H1 (cell line): ENCODE results near the gene TBX4. TPM values are rescaled to one million over a fixed set of nuclear protein-coding genes. Genes with fewer than 3 reads are reported as not detected.

Experiments used
- CTCF ChIA-PET: fragments of 300-600 bp; sonication (Branson Sonifier 250); formaldehyde crosslinking; loops from one replicate; lab custom pipeline; 2021; ENCODE audit not compliant: partially characterized antibody; lab: Charles Lee
- POLR2A ChIA-PET: fragments of 300-600 bp; sonication (Branson Sonifier 250); formaldehyde crosslinking; loops from one replicate; lab custom pipeline; 2021; ENCODE audit warnings: inconsistent platforms; ENCODE audit not compliant: partially characterized antibody; lab: Charles Lee
- DNase-seq, 2 experiments: peaks; one replicate each; pipeline versions ENCODE4 v3.0.0 to v3.0.0-alpha.2; 2010 to 2022; ENCODE audit warnings: low spot score in 2 of 2, low read depth in 1 of 2, mixed read lengths in 1 of 2
- FAIRE-seq: peaks from 2 replicates; lab custom pipeline; 2011; peaks lifted over from hg19 to GRCh38; lab: Jason Lieb, UNC
- H2AFZ ChIP-seq: 2 replicates; pipeline ENCODE4 v1.8.1; 2012; ENCODE audit warnings: low read length, inconsistent platforms
- H2AK5ac ChIP-seq: 2 replicates; pipeline ENCODE4 v1.6.1; 2013; ENCODE audit warnings: low read depth, low read length
- H2BK120ac ChIP-seq: replicated peaks from 2 replicates; pipeline ENCODE3; 2013; ENCODE audit warnings: low read depth, low read length, inconsistent platforms
- H2BK12ac ChIP-seq: 2 replicates; pipeline ENCODE4 v1.6.1; 2013; ENCODE audit warnings: low read depth, low read length
- H2BK15ac ChIP-seq: 2 replicates; pipeline ENCODE4 v1.6.1; 2013; ENCODE audit warnings: low read length
- H2BK20ac ChIP-seq: 2 replicates; pipeline ENCODE4 v1.6.1; 2013; ENCODE audit warnings: low read length
- H2BK5ac ChIP-seq: 2 replicates; pipeline ENCODE4 v1.6.1; 2013; ENCODE audit warnings: low read depth, low read length
- H3K14ac ChIP-seq: 2 replicates; pipeline ENCODE4 v1.6.1; 2013; ENCODE audit warnings: inconsistent platforms; ENCODE audit not compliant: insufficient read length
- H3K18ac ChIP-seq: 2 replicates; pipeline ENCODE4 v1.6.1; 2013; ENCODE audit warnings: low read length; ENCODE audit errors: extremely low read depth
- H3K23ac ChIP-seq: 2 replicates; pipeline ENCODE4 v1.6.1; 2013; ENCODE audit warnings: inconsistent platforms; ENCODE audit not compliant: insufficient read length
- H3K23me2 ChIP-seq: 2 replicates; pipeline ENCODE4 v1.6.1; 2013; ENCODE audit warnings: low read depth, low read length
- H3K27ac ChIP-seq: 2 replicates; pipeline ENCODE4 v1.6.1; 2011; ENCODE audit warnings: low read depth, low read length, inconsistent platforms
- H3K27me3 ChIP-seq, 4 experiments: replicated peaks in 1 of 4; 1 replicate in 1 of 4; 2 replicates in 3 of 4; pipeline versions ENCODE4 v1.6.1 to v1.8.1; 2011 to 2013; ENCODE audit warnings: low read length in 3 of 4, mild to moderate bottlenecking in 3 of 4, inconsistent platforms in 2 of 4, mixed read lengths in 2 of 4, moderate library complexity in 1 of 4; ENCODE audit not compliant: control insufficient read depth in 3 of 4, insufficient read depth in 3 of 4; ENCODE audit errors: extremely low read depth in 1 of 4
- H3K36me3 ChIP-seq, 4 experiments: 2 replicates each; pipeline versions ENCODE4 v1.6.1 to v1.8.1; 2011 to 2013; ENCODE audit warnings: mild to moderate bottlenecking in 4 of 4, low read length in 3 of 4, moderate library complexity in 2 of 4, control low read depth in 1 of 4, inconsistent platforms in 1 of 4; ENCODE audit not compliant: insufficient read depth in 4 of 4, control insufficient read depth in 2 of 4
- H3K4ac ChIP-seq: replicated peaks from 2 replicates; pipeline ENCODE3; 2013; ENCODE audit warnings: low read length, low read depth, mixed read lengths, inconsistent platforms; ENCODE audit not compliant: insufficient read length
- H3K4me1 ChIP-seq, 4 experiments: replicated peaks in 1 of 4; 1 replicate in 1 of 4; 2 replicates in 3 of 4; pipeline versions ENCODE4 v1.6.1 to v1.8.1; 2011 to 2013; ENCODE audit warnings: low read length in 3 of 4, inconsistent platforms in 2 of 4, mixed read lengths in 1 of 4; ENCODE audit not compliant: insufficient read depth in 4 of 4, control insufficient read depth in 3 of 4
- H3K4me2 ChIP-seq, 2 experiments: 2 replicates each; pipeline versions ENCODE4 v1.6.1 to v1.8.1; 2011 to 2013; ENCODE audit warnings: low read depth in 2 of 2, low read length in 2 of 2, control low read depth in 1 of 2, inconsistent platforms in 1 of 2, mild to moderate bottlenecking in 1 of 2; ENCODE audit not compliant: insufficient read depth in 1 of 2
- H3K4me3 ChIP-seq, 4 experiments: fragments of 200-600, 300-600 bp in 1 of 4; sonication (generic), shearing (Covaris generic), sonication (Bioruptor Twin) in 1 of 4; 2 replicates each; pipeline versions ENCODE4 v1.5.1 to v1.8.1; 2011 to 2016; ENCODE audit warnings: low read length in 4 of 4, low read depth in 3 of 4, control low read depth in 2 of 4, inconsistent platforms in 2 of 4, mild to moderate bottlenecking in 2 of 4, mixed read lengths in 1 of 4, moderate library complexity in 1 of 4; ENCODE audit not compliant: insufficient read depth in 2 of 4; ENCODE audit errors: extremely low read depth in 1 of 4
- H3K56ac ChIP-seq: replicated peaks from 2 replicates; pipeline ENCODE3; 2013; ENCODE audit warnings: low read depth, mild to moderate bottlenecking, mixed read lengths, low read length, inconsistent platforms; ENCODE audit not compliant: insufficient read length
- H3K79me1 ChIP-seq: 2 replicates; pipeline ENCODE4 v1.6.1; 2013; ENCODE audit warnings: low read depth, low read length, control low read depth
- H3K79me2 ChIP-seq, 2 experiments: 2 replicates each; pipeline versions ENCODE4 v1.6.1 to v1.8.1; 2012 to 2013; ENCODE audit warnings: low read length in 2 of 2, mild to moderate bottlenecking in 2 of 2, inconsistent platforms in 1 of 2; ENCODE audit not compliant: insufficient read depth in 2 of 2, control insufficient read depth in 1 of 2
- H3K9ac ChIP-seq, 4 experiments: replicated peaks in 1 of 4; 1 replicate in 1 of 4; 2 replicates in 3 of 4; pipeline versions ENCODE4 v1.6.1 to v1.8.1; 2011 to 2013; ENCODE audit warnings: low read depth in 3 of 4, low read length in 3 of 4, control low read depth in 2 of 4, mild to moderate bottlenecking in 2 of 4, moderate library complexity in 2 of 4, inconsistent platforms in 1 of 4; ENCODE audit errors: extremely low read depth in 1 of 4
- H3K9me3 ChIP-seq, 2 experiments: 2 replicates each; pipeline versions ENCODE4 v1.6.1 to v1.8.1; 2012 to 2013; ENCODE audit warnings: mild to moderate bottlenecking in 2 of 2, moderate library complexity in 2 of 2, control low read depth in 1 of 2, inconsistent platforms in 1 of 2, low read depth in 1 of 2, low read length in 1 of 2, mixed read lengths in 1 of 2; ENCODE audit not compliant: insufficient read depth in 2 of 2
- H4K20me1 ChIP-seq, 2 experiments: replicated peaks in 1 of 2; 2 replicates each; pipeline versions ENCODE3 to v1.8.1; 2011 to 2013; ENCODE audit warnings: inconsistent platforms in 2 of 2, low read length in 2 of 2, mild to moderate bottlenecking in 1 of 2; ENCODE audit not compliant: insufficient read depth in 2 of 2, control insufficient read depth in 1 of 2
- H4K5ac ChIP-seq: 2 replicates; pipeline ENCODE4 v1.6.1; 2013; ENCODE audit warnings: low read length, low read depth, mixed read lengths, inconsistent platforms; ENCODE audit not compliant: insufficient read length
- H4K8ac ChIP-seq: 2 replicates; pipeline ENCODE4 v1.8.0; 2013; ENCODE audit warnings: mild to moderate bottlenecking, moderate library complexity, low read length, inconsistent platforms; ENCODE audit not compliant: insufficient read depth; ENCODE audit errors: extremely low read depth
- H4K91ac ChIP-seq: replicated peaks from 2 replicates; pipeline ENCODE3; 2013; ENCODE audit warnings: low read length, mixed read lengths, inconsistent platforms; ENCODE audit not compliant: insufficient read length
- EP300 ChIP-seq, 2 experiments: IDR thresholded peaks; 1 replicate in 1 of 2; 2 replicates in 1 of 2; pipeline ENCODE4 v1.6.1; 2011 to 2012; ENCODE audit warnings: low read depth in 2 of 2, low read length in 2 of 2, mild to moderate bottlenecking in 2 of 2, borderline replicate concordance in 1 of 2, inconsistent platforms in 1 of 2, moderate library complexity in 1 of 2
- KDM1A ChIP-seq: fragments of 200-600, 300-600 bp; sonication (generic); IDR thresholded peaks from 2 replicates; pipeline ENCODE4 v1.7.1; 2016; ENCODE audit warnings: mild to moderate bottlenecking, low read length, borderline replicate concordance
- RFX5 ChIP-seq: IDR thresholded peaks from 2 replicates; pipeline ENCODE4 v1.6.1; 2011; ENCODE audit warnings: low read depth, low read length, improper control_type of control experiment, borderline replicate concordance
- SAP30 ChIP-seq: fragments of 300-600 bp; sonication (generic); IDR thresholded peaks from 2 replicates; pipeline ENCODE4 v1.7.1; 2012; ENCODE audit warnings: low read length, moderate library complexity, mild to moderate bottlenecking, inconsistent platforms; ENCODE audit not compliant: insufficient read depth, insufficient replicate concordance
- TBP ChIP-seq: IDR thresholded peaks from 2 replicates; pipeline ENCODE4 v1.6.1; 2011; ENCODE audit warnings: low read depth, low read length, improper control_type of control experiment
- ZNF274 ChIP-seq: IDR thresholded peaks from 2 replicates; pipeline ENCODE4 v1.7.0; 2012; ENCODE audit warnings: low read length, borderline replicate concordance; ENCODE audit errors: extremely low read depth
- WGBS, 2 experiments: shearing (Covaris generic) in 1 of 2; methylation state at CpG; one replicate each; pipeline versions ENCODE4 v1.1.6 to v1.1.7; 2013 to 2015; ENCODE audit warnings: low lambda C conversion rate in 2 of 2, mixed read lengths in 2 of 2, inconsistent platforms in 1 of 2, low coverage in 1 of 2, missing lambda C conversion rate in 1 of 2; ENCODE audit not compliant: insufficient replicate concordance in 2 of 2, insufficient coverage in 1 of 2, insufficient read length in 1 of 2; ENCODE audit errors: extremely low coverage in 1 of 2, missing lambda C conversion rate in 1 of 2; 5-methylcytosine and 5-hydroxymethylcytosine counted together
- polyA plus RNA-seq, 7 experiments: library from polyadenylated mRNA; depleted of rRNA in 3 of 7; stranded (reverse) in 5 of 7; unstranded in 2 of 7; fragments of >200 nt in 5 of 7; fragments of 200-250 nt in 2 of 7; gene quantifications; 1 replicate in 5 of 7; 2 replicates in 1 of 7; 4 replicates in 1 of 7; pipeline versions ENCODE4 v1.2.1 to v1.2.3, GENCODE V29; 2011 to 2013; ENCODE audit warnings: missing spikeins in 2 of 7, mixed read lengths in 2 of 7
- total RNA-seq: library from RNA; stranded (reverse); fragmentation: NEBNext Ultra II Directional; extraction: Animal tissue kit (Norgen Biotek cat#: 25700); gene quantifications from 2 replicates; pipeline ENCODE4 v1.2.1, GENCODE V29; 2021

Gene TBX4
- total and polyA plus RNA-seq, 2 of the 8 experiments (the other 6 are each of a cell fraction or from before 2014, with no cell fraction given), result 0.02 TPM; not detected in 1

- ChIA-PET POLR2A (interaction anchor here (1.4 kb wide), 1 partner anchor 14 kb away, joined by 4 read pairs; no protein-coding TSS in a partner anchor), CTCF (interaction anchor here (0.6 to 4.6 kb wide), 15 partner anchors 10 to 216 kb away, joined by 3 to 27 read pairs (median 4); no protein-coding TSS in a partner anchor)
- Histone ChIP-seq H3K36me3 (no peaks in the 10 kb centered on the region), H3K9ac (no peak overlapping the region), H3K4me2 (no peak overlapping the region), H4K8ac (no peak overlapping the region), H3K4ac (no peak overlapping the region), H2BK15ac (no peak overlapping the region), H3K27ac (no peak overlapping the region), H3K18ac (no peak overlapping the region), H3K4me3 (no peak overlapping the region), H2BK12ac (no peak overlapping the region), H3K79me1 (no peaks in the 10 kb centered on the region), H4K91ac (no peak overlapping the region), H2BK20ac (no peak overlapping the region), H2BK5ac (no peak overlapping the region), H3K14ac (no peak overlapping the region), H2AFZ (no peak overlapping the region), H4K5ac (no peak overlapping the region), H3K23ac (no peak overlapping the region), H3K23me2 (no peaks in the 10 kb centered on the region; the same call in 1 of the 2 replicates), H3K79me2 (no peaks in the 10 kb centered on the region), H3K27me3 (no peaks in the 10 kb centered on the region; a peak in 1 of 7 replicates), H2AK5ac (no peak overlapping the region), H3K9me3 (no peaks in the 10 kb centered on the region), H3K56ac (no peak overlapping the region), H3K4me1 (peaks cover 0 to 4% (median 2%) of the 10 kb centered on the region in 4 experiments; a peak in 3 of 7 replicates), H4K20me1 (no peaks in the 10 kb centered on the region), H2BK120ac (no peak overlapping the region)
- no peak for DNase-seq
- FAIRE-seq, result no peak
- TF ChIP-seq RFX5, result no peak
- TF ChIP-seq TBP, result no peak
- TF ChIP-seq EP300 (IDR thresholded peaks at IDR 0.05; ENCODE audit: borderline replicate concordance in 1 of 2, low read depth in 2 of 2, low read length in 2 of 2), result no peak
- TF ChIP-seq ZNF274, result no peak
- TF ChIP-seq KDM1A, result 0 out of 2 replicates have a peak, but pooled peaks have one; percentile 3
- TF ChIP-seq SAP30, result no peak
- WGBS, 2 experiments, result 89 to 100% methylated on average over 2 to 10 of the region's 10 CpGs
These were observed 25.5 kb upstream of the TBX4 start for GRCh38 chr17:61426482-61427304.
